Adrenal gland (tissue), 12 donors: ENCODE data around the gene MAST4. TPM values are rescaled to one million over a fixed set of nuclear protein-coding genes. Genes with fewer than 3 reads are reported as not detected.

Experiments
- DNase-seq, 7 donors: peaks; one replicate each; pipeline ENCODE4 v3.0.0-alpha.2; 2019 to 2020
- H3K27ac ChIP-seq, 5 donors: fragments of 200-600 bp; sonication (generic) in 4 of 5; 1 replicate in 3 of 5; 2 replicates in 2 of 5; pipeline versions ENCODE4 v1.5.1 to v1.8.0; 2016 to 2020; ENCODE audit warnings: mild to moderate bottlenecking in 1 of 5
- H3K27me3 ChIP-seq: fragments of 200-600 bp; 2 replicates; pipeline ENCODE4 v1.8.0; 2021
- H3K36me3 ChIP-seq, 2 donors: fragments of 200-600 bp; replicated peaks in 1 of 2; 1 replicate in 1 of 2; 2 replicates in 1 of 2; pipeline versions ENCODE4 v1.5.1 to v1.8.0; 2018 to 2022
- H3K4me1 ChIP-seq, 2 donors: fragments of 200-600 bp; replicated peaks in 1 of 2; 1 replicate in 1 of 2; 2 replicates in 1 of 2; pipeline versions ENCODE4 v1.5.1 to v1.8.0; 2018 to 2021
- H3K4me3 ChIP-seq, 4 donors: fragments of 200-600 bp; sonication (generic) in 3 of 4; one replicate each; pipeline ENCODE4 v1.5.1; 2016 to 2018
- H3K9me3 ChIP-seq, 3 donors: fragments of 200-600 bp; sonication (generic) in 1 of 3; replicated peaks in 1 of 3; 1 replicate in 2 of 3; 2 replicates in 1 of 3; pipeline versions ENCODE4 v1.5.1 to v1.8.0; 2016 to 2021
- POLR2A ChIP-seq, 2 donors: fragments of 450-650 bp; IDR thresholded peaks; one replicate each; pipeline ENCODE4 v1.6.1; 2017; ENCODE audit warnings: antibody characterized with exemption in 2 of 2, mild to moderate bottlenecking in 2 of 2, moderate library complexity in 1 of 2
- WGBS, 4 donors: extraction: QIAGEN DNeasy Blood & Tissue Kit in 2 of 4; methylation state at CpG; one replicate each; pipeline versions ENCODE4 v1.1.5 to v1.1.7; 2013 to 2017; 5-methylcytosine and 5-hydroxymethylcytosine counted together
- intact Hi-C, 2 donors: fragments of 100-400 bp; cut with DNase I; formaldehyde crosslinking; loops; one replicate each; pipeline versions ENCODE4 v1.14.1 to v1.15.0; 2022 to 2023
- polyA plus RNA-seq, 3 donors: library from polyadenylated mRNA; stranded (reverse); fragments of 200-250 nt in 2 of 3; fragments of 350-450 nt in 1 of 3; fragmentation: Illumina TruSeq in 1 of 3; extraction: RNeasy Lipid Tissue Mini Kit (QIAGEN cat#74804) in 1 of 3; gene quantifications; one replicate each; pipeline ENCODE4 v1.2.3, GENCODE V29; 2013 to 2014
- total RNA-seq, 9 donors: library from RNA; depleted of rRNA in 4 of 9; stranded (reverse); fragments of >200 nt in 4 of 9; fragments of 120-200 nt in 1 of 9; fragmentation: NEBNext Ultra II Directional in 1 of 9; extraction: Animal tissue kit (Norgen Biotek cat#: 25700) in 1 of 9; gene quantifications; one replicate each; pipeline versions ENCODE4 v1.1.0 to v1.2.4, GENCODE V29; 2013 to 2023
- TF ChIP-seq, protein P1 (sequence below), 6 experiments: fragments of 450-650 bp in 4 of 6; fragments of 200-600 bp in 2 of 6; sonication (generic) in 1 of 6; IDR thresholded peaks; 1 replicate in 5 of 6; 2 replicates in 1 of 6; pipeline versions ENCODE4 v1.5.1 to v1.8.0; 2016 to 2021; ENCODE audit warnings: antibody characterized with exemption in 6 of 6, mild to moderate bottlenecking in 2 of 6, moderate library complexity in 1 of 6
- donor health status: healthy with polysubstance abuse.
- donor health status: Bipolar disorder and iron deficiency.
- donor health status: DM: yes; HTN: yes; CAD: no.
- donor health status: DM: no; HTN: no; CAD: no.
- donor health status: DM: no; HTN: no; CAD: no.
- donor health status: DM: yes; HTN: yes; CAD: no.

The MAST4 gene
- total and polyA plus RNA-seq, 12 donors = 12.3 to 95.0 (median 42.8) TPM

DNA sequence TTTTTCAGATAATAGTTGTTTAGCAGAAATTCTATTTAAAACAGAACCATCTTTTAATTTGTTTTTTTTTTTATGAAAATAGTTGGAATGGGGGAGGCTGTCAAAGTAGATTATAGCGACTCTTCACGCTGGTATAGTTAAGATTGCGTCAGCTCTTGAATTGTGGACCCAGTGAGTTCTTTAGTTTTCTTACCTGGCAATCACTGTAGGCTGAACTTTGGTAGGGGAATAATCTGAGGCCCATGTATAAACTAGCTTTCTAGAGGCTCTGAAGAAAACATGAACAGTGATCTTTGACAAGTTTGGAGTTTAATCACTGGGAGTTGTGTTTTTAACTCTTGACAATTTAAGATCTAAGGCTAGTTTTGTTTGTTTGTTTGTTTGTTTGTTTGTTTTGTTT, 519.6 kb downstream of the MAST4 start:
- WGBS, 4 donors = 94 to 100% (median 97%) methylated on average over 3 of the region's 3 CpGs
- intact Hi-C loops = no loop called here
- TF ChIP-seq, protein P1, sequence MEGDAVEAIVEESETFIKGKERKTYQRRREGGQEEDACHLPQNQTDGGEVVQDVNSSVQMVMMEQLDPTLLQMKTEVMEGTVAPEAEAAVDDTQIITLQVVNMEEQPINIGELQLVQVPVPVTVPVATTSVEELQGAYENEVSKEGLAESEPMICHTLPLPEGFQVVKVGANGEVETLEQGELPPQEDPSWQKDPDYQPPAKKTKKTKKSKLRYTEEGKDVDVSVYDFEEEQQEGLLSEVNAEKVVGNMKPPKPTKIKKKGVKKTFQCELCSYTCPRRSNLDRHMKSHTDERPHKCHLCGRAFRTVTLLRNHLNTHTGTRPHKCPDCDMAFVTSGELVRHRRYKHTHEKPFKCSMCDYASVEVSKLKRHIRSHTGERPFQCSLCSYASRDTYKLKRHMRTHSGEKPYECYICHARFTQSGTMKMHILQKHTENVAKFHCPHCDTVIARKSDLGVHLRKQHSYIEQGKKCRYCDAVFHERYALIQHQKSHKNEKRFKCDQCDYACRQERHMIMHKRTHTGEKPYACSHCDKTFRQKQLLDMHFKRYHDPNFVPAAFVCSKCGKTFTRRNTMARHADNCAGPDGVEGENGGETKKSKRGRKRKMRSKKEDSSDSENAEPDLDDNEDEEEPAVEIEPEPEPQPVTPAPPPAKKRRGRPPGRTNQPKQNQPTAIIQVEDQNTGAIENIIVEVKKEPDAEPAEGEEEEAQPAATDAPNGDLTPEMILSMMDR (IDR thresholded peaks at IDR 0.05) = no peak
- TF ChIP-seq POLR2A (IDR thresholded peaks at IDR 0.05) = no peak
- Histone ChIP-seq H3K4me3 (no peak overlapping the region), H3K27ac (no peak overlapping the region), H3K36me3 (no peaks in the 10 kb centered on the region), H3K27me3 (no peaks in the 10 kb centered on the region), H3K9me3 (no peaks in the 10 kb centered on the region), H3K4me1 (peaks cover 0 to 9% of the 10 kb centered on the region in 2 donors)
- no peak for DNase-seq

DNA sequence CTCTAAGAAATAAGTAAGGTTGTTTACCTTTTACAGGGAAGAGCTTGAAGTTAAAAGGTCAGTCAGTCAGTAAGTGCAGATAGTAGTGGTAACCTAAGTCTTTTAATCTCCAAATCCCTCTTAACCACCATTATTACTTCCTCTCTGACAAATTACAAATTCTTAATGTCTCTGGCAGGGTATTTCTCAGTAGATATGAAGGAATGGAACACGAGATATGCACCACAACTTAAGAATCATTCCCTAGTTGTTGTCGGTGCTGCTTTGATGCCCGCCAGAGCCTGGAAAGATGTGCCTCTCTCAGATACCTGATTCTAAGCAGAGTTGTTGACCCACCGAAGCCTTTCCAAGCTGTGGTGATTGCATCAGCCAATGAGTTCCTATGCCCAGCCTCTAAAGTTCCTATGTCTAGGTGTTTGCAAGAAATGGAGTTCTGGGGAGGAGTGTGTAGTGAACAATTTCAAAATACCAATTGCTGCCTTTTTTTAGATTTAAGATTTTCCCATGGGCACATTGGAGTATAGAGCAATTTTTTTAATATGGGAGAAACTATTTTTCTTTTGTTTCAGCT, 521.9 kb downstream of the MAST4 start:
- 94 to 98% (median 96%) methylated on average over 4 of the region's 4 CpGs for WGBS, 4 donors
- intact Hi-C loops = no loop called here
- Histone ChIP-seq H3K4me1 (peaks cover 0 to 12% of the 10 kb centered on the region in 2 donors), H3K4me3 (no peak overlapping the region), H3K9me3 (no peaks in the 10 kb centered on the region), H3K27me3 (no peaks in the 10 kb centered on the region), H3K27ac (no peak overlapping the region), H3K36me3 (no peaks in the 10 kb centered on the region)
- DNase-seq = no peak
- TF ChIP-seq, protein P1 (IDR thresholded peaks at IDR 0.05) = no peak
- no peak for TF ChIP-seq POLR2A (IDR thresholded peaks at IDR 0.05)

DNA sequence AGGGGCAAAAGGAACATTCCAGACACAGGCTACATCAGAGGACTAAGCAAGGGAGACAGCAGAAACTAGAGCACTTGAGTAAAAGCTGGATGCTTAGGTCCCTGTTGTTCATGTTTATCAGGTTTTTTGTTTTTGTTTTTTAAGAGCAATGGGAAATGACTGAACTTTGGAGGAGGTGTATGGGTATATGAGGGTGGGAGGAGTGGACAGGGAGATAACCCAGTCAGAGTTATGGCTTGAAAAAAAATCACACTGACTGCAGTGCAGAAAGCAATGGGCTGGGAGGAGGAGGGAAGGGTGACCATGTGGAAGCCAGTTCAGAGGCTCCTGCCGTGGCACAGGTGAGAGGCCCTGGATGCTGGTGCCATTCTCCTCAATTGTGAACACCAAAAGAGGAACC, 522.8 kb downstream of the MAST4 start:
- no peaks in the 10 kb centered on the region for H3K9me3 ChIP-seq
- no peak overlapping the region for H3K27ac ChIP-seq
- H3K36me3 ChIP-seq = no peaks in the 10 kb centered on the region
- intact Hi-C loops = no loop called here
- 88 to 100% (median 97%) methylated on average over 1 of the region's 1 CpG for WGBS, 4 donors
- no peak for DNase-seq
- TF ChIP-seq POLR2A (IDR thresholded peaks at IDR 0.05) = no peak
- TF ChIP-seq, protein P1 (IDR thresholded peaks at IDR 0.05) = no peak
- H3K27me3 ChIP-seq = no peaks in the 10 kb centered on the region
- H3K4me3 ChIP-seq = no peak overlapping the region
- H3K4me1 ChIP-seq = peaks cover 0 to 12% of the 10 kb centered on the region in 2 donors

DNA sequence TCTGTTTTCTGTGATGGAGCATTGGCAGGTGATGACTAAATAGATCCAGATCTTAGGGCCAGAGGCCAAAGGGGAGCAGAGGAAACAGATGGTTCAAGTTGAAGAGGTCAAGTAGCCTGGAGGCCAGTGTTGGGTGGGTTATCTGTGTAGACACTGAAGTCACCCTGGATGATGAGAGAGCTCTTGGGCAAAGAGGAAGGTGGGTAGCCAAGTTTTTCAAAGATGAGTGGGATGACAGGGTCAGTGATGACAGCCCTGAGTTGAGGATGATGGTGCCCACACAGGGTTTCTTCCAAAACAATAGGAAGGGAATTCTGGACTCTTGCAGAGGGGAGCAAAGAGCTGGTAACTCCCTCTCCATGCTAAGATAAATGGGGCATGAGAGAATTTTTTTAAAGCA, 523.8 kb downstream of the MAST4 start:
- Histone ChIP-seq H3K4me1 (peaks cover 0 to 12% of the 10 kb centered on the region in 2 donors), H3K9me3 (no peaks in the 10 kb centered on the region), H3K4me3 (no peak overlapping the region), H3K27me3 (no peaks in the 10 kb centered on the region), H3K36me3 (no peaks in the 10 kb centered on the region), H3K27ac (no peak overlapping the region)
- no peak for DNase-seq
- TF ChIP-seq, protein P1 (IDR thresholded peaks at IDR 0.05) = no peak
- no peak for TF ChIP-seq POLR2A (IDR thresholded peaks at IDR 0.05)
- intact Hi-C loops = no loop called here
